Glutamatergic neuron (in vitro differentiated cells): ENCODE data around the gene CASK. TPM values are rescaled to one million over a fixed set of nuclear protein-coding genes. Genes with fewer than 3 reads are reported as not detected.
A peak's percentile ranks its signal among the peaks of the same experiment; 100 is the strongest.

Experiments used
- DNase-seq: peaks from one replicate; pipeline ENCODE4 v3.0.0; 2022
- H3K27ac Mint-ChIP-seq: one replicate; pipeline ENCODE4 v1.8.0; 2020; ENCODE audit warnings: mild to moderate bottlenecking, mixed read lengths, inconsistent platforms; ENCODE audit not compliant: unreplicated experiment
- H3K27me3 Mint-ChIP-seq: one replicate; pipeline ENCODE4 v1.8.0; 2020; ENCODE audit warnings: mild to moderate bottlenecking, moderate library complexity, mixed read lengths, inconsistent platforms; ENCODE audit not compliant: unreplicated experiment
- H3K36me3 Mint-ChIP-seq: one replicate; pipeline ENCODE4 v1.8.0; 2020; ENCODE audit warnings: mild to moderate bottlenecking, mixed read lengths, inconsistent platforms; ENCODE audit not compliant: unreplicated experiment
- H3K4me1 Mint-ChIP-seq: one replicate; pipeline ENCODE4 v1.8.0; 2020; ENCODE audit warnings: mild to moderate bottlenecking, low read depth, mixed read lengths, inconsistent platforms; ENCODE audit not compliant: unreplicated experiment
- H3K4me3 Mint-ChIP-seq: one replicate; pipeline ENCODE4 v1.8.0; 2020; ENCODE audit warnings: mild to moderate bottlenecking, mixed read lengths, inconsistent platforms; ENCODE audit not compliant: unreplicated experiment
- H3K9me3 Mint-ChIP-seq: one replicate; pipeline ENCODE4 v1.8.0; 2020; ENCODE audit warnings: mild to moderate bottlenecking, moderate library complexity, mixed read lengths, inconsistent platforms; ENCODE audit not compliant: unreplicated experiment
- CTCF ChIP-seq: fragments of 200-600 bp; sonication (generic); IDR thresholded peaks from one replicate; pipeline ENCODE4 v1.5.0; 2021; ENCODE audit not compliant: partially characterized antibody, unreplicated experiment
- total RNA-seq: library from RNA; stranded (reverse); fragmentation: NEBNext Ultra II Directional; extraction: Animal tissue kit (Norgen Biotek cat#: 25700); gene quantifications from one replicate; pipeline ENCODE4 v1.2.1, GENCODE V29; 2021; ENCODE audit not compliant: unreplicated experiment

Gene CASK
- total RNA-seq, 1 donor from 2014 or later = 173 TPM

- Mint-ChIP-seq H3K4me1 (peaks cover 9% of the 10 kb centered on the region), H3K36me3 (no peaks in the 10 kb centered on the region), H3K4me3 (no peak overlapping the region), H3K27me3 (peaks cover 2% of the 10 kb centered on the region), H3K9me3 (peaks cover 4% of the 10 kb centered on the region), H3K27ac (no peak overlapping the region)
- no peak for TF ChIP-seq CTCF
- no peak for DNase-seq
These were observed 318.4 kb downstream of the CASK start for GRCh38 chrX:41604766-41605543.

- no peak for TF ChIP-seq CTCF
- peaks cover 9% of the 10 kb centered on the region for H3K4me1 Mint-ChIP-seq
- H3K9me3 Mint-ChIP-seq = peaks cover 4% of the 10 kb centered on the region
- H3K27me3 Mint-ChIP-seq = peaks cover 2% of the 10 kb centered on the region
- H3K36me3 Mint-ChIP-seq = no peaks in the 10 kb centered on the region
- no peak overlapping the region for H3K4me3 Mint-ChIP-seq
- DNase-seq = no peak
- H3K27ac Mint-ChIP-seq = peak overlapping the region; percentile 85
These were observed 319.2 kb downstream of the CASK start for GRCh38 chrX:41604177-41604576.

DNA sequence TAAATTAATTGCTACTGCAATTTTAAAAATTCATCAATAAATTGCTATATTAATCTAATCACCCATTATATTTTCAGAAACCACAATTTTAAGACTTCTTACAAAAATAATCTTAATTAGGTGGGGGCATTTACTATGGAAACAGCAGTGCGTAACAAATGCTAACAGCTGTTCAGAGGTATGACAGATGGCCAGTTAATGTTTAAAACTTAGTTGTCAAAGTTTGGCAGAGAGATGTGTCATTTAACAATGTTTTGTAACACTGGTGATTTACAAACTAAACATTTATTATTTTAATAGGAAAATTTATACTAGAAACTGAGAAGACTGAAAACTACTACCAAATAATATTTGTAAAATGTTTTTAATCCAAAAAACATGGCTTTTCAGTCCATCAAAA, 319.8 kb downstream of the CASK start:
- no peak for TF ChIP-seq CTCF
- Mint-ChIP-seq H3K4me1 (peaks cover 9% of the 10 kb centered on the region), H3K9me3 (peaks cover 4% of the 10 kb centered on the region), H3K36me3 (no peaks in the 10 kb centered on the region), H3K27me3 (peaks cover 2% of the 10 kb centered on the region), H3K27ac (peak overlapping the region; percentile 85), H3K4me3 (no peak overlapping the region)
- no peak for DNase-seq

- H3K27me3 Mint-ChIP-seq = peaks cover 2% of the 10 kb centered on the region
- H3K9me3 Mint-ChIP-seq = peaks cover 4% of the 10 kb centered on the region
- no peaks in the 10 kb centered on the region for H3K36me3 Mint-ChIP-seq
- no peak for TF ChIP-seq CTCF
- H3K4me3 Mint-ChIP-seq = no peak overlapping the region
- peak overlapping the region; percentile 86 for H3K27ac Mint-ChIP-seq
- peaks cover 9% of the 10 kb centered on the region for H3K4me1 Mint-ChIP-seq
- no peak for DNase-seq
These were observed 320.5 kb downstream of the CASK start for GRCh38 chrX:41602816-41603345.

DNA sequence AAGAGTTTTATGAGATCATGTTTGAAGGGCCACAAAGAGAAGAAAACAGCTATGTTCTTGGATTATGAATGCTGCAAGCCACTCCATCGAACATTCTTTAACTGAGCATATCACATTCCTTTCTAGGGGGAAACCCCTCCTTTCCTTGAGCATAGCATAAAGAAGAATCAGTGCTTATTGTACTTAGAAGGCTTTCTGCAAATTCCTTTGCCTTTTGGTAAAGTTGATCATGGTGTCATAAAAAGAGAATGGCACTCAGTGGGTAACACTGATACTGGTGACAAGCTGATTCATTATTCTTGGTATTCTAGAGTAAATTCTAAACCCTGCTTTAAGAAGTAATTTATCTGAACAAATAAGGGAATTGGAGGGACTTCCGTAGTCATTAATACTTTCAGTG, 323.1 kb downstream of the CASK start:
- no peaks in the 10 kb centered on the region for H3K36me3 Mint-ChIP-seq
- H3K9me3 Mint-ChIP-seq = peaks cover 4% of the 10 kb centered on the region
- H3K27me3 Mint-ChIP-seq = peaks cover 2% of the 10 kb centered on the region
- no peak overlapping the region for H3K4me3 Mint-ChIP-seq
- no peak for TF ChIP-seq CTCF
- no peak overlapping the region for H3K27ac Mint-ChIP-seq
- H3K4me1 Mint-ChIP-seq = peaks cover 13% of the 10 kb centered on the region
- no peak for DNase-seq
